Right lobe of liver (tissue), 6 donors: ENCODE results near the gene CARD19. TPM values are rescaled to one million over a fixed set of nuclear protein-coding genes. Genes with fewer than 3 reads are reported as not detected.

Experiments used
- ATAC-seq, 4 donors: fragments of 200-7000 bp; cut with Tn5 transposase; one replicate each; pipeline ENCODE4 v1.9.1; 2020; ENCODE audit warnings: mild to moderate bottlenecking in 4 of 4, moderate library complexity in 4 of 4
- DNase-seq, 3 donors: peaks; one replicate each; pipeline ENCODE4 v3.0.0-alpha.2; 2020
- H3K27ac ChIP-seq, 3 donors: fragments of 200-600 bp; one replicate each; pipeline ENCODE4 v1.8.0; 2022
- H3K27me3 ChIP-seq, 2 donors: fragments of 200-600 bp; one replicate each; pipeline ENCODE4 v1.8.0; 2022
- H3K36me3 ChIP-seq, 4 donors: fragments of 200-600 bp; sonication (generic) in 1 of 4; one replicate each; pipeline versions ENCODE4 v1.5.1 to v1.8.0; 2017 to 2022; ENCODE audit warnings: control low read depth in 1 of 4
- H3K4me1 ChIP-seq, 4 donors: fragments of 200-600 bp; sonication (generic) in 1 of 4; one replicate each; pipeline versions ENCODE4 v1.5.1 to v1.8.0; 2017 to 2022; ENCODE audit warnings: control low read depth in 1 of 4
- H3K4me3 ChIP-seq, 3 donors: fragments of 200-600 bp; one replicate each; pipeline ENCODE4 v1.8.0; 2022
- H3K9me3 ChIP-seq, 4 donors: fragments of 200-600 bp; sonication (generic) in 1 of 4; one replicate each; pipeline versions ENCODE4 v1.5.1 to v1.8.0; 2017 to 2022; ENCODE audit warnings: control low read depth in 1 of 4
- CTCF ChIP-seq, 4 donors: fragments of 200-600 bp in 3 of 4; fragments of 450-650 bp in 1 of 4; IDR thresholded peaks; one replicate each; pipeline versions ENCODE4 v1.5.1 to v1.8.0; 2016 to 2022; ENCODE audit warnings: antibody characterized with exemption in 4 of 4, mild to moderate bottlenecking in 2 of 4
- POLR2A ChIP-seq: fragments of 450-650 bp; IDR thresholded peaks from one replicate; pipeline ENCODE4 v1.6.1; 2017; ENCODE audit warnings: antibody characterized with exemption, mild to moderate bottlenecking
- WGBS: methylation state at CpG from one replicate; pipeline ENCODE4 v1.1.6; 2018; ENCODE audit warnings: low coverage, low lambda C conversion rate; ENCODE audit not compliant: insufficient coverage; ENCODE audit errors: missing lambda C conversion rate; 5-methylcytosine and 5-hydroxymethylcytosine counted together
- intact Hi-C, 2 donors: fragments of 100-400 bp; cut with DNase I; formaldehyde crosslinking; loops; one replicate each; pipeline versions ENCODE4 v1.11.2 to v1.14.1; 2022
- total RNA-seq, 6 experiments: library from RNA; depleted of rRNA in 2 of 6; stranded (reverse); fragments of >200 nt in 2 of 6; fragmentation: NEBNext Ultra II Directional in 3 of 6; extraction: Animal tissue kit (Norgen Biotek cat#: 25700) in 3 of 6; gene quantifications; one replicate each; pipeline versions ENCODE4 v1.1.0 to v1.2.4, GENCODE V29; 2016 to 2023
- donor health status: DM: no; HTN: yes; CAD: no.
- donor health status: DM: no; HTN: no; CAD: no.
- donor health status: DM: no; HTN: no; CAD: no.
- donor health status: DM: no; HTN: yes; CAD: no.
- donor health status: DM: no; HTN: yes; CAD: no.

CARD19 gene
- total RNA-seq, 6 experiments from 2014 or later, result 6.3 to 31.7 (median 12.1) TPM

- no peaks in the 10 kb centered on the region for H3K27me3 ChIP-seq
- no peak for TF ChIP-seq POLR2A
- TF ChIP-seq CTCF (IDR thresholded peaks at IDR 0.05), result no peak
These were observed 36.1 kb upstream of the CARD19 start for GRCh38 chr9:93059715-93060578.

GRCh38 chr9:93060746-93061259, 35.2 kb upstream of the CARD19 start:
- Histone ChIP-seq H3K4me3 (peak overlapping the region in 1 of 3 donors; percentile 1), H3K9me3 (no peaks in the 10 kb centered on the region), H3K27me3 (no peaks in the 10 kb centered on the region), H3K36me3 (no peaks in the 10 kb centered on the region), H3K4me1 (peaks cover 0 to 49% (median 16%) of the 10 kb centered on the region in 4 donors), H3K27ac (peak overlapping the region; percentile 19 to 71 (median 20))
- TF ChIP-seq POLR2A, result peak; percentile 39
- no peak for TF ChIP-seq CTCF (IDR thresholded peaks at IDR 0.05)
- intact Hi-C loops, result no loop called here
- ATAC-seq (peak; percentile 50 to 67 (median 57)), DNase-seq (peak; percentile 79 to 91 (median 82))
- 28% methylated on average over 7 of the region's 8 CpGs for WGBS

More at GRCh38 chr9:93059715-93060578, 36.1 kb upstream of the CARD19 start:
- Histone ChIP-seq H3K9me3 (no peaks in the 10 kb centered on the region), H3K4me1 (peaks cover 0 to 49% (median 16%) of the 10 kb centered on the region in 4 donors), H3K36me3 (no peaks in the 10 kb centered on the region), H3K4me3 (peak overlapping the region; percentile 55 to 79 (median 66)), H3K27ac (peak overlapping the region; percentile 19 to 71 (median 28))
- intact Hi-C loops, result no loop called here
- DNase-seq (peak in 1 of 3 donors; percentile 49), ATAC-seq (no peak)
- 0% methylated on average over 1 of the region's 7 CpGs for WGBS

GRCh38 chr9:93061260-93061751, 34.7 kb upstream of the CARD19 start:
- Histone ChIP-seq H3K9me3 (no peaks in the 10 kb centered on the region), H3K36me3 (no peaks in the 10 kb centered on the region), H3K4me3 (peak overlapping the region in 1 of 3 donors; percentile 6), H3K27ac (peak overlapping the region; percentile 20 to 71 (median 57)), H3K4me1 (peaks cover 0 to 49% (median 16%) of the 10 kb centered on the region in 4 donors), H3K27me3 (no peaks in the 10 kb centered on the region)
- WGBS, result 57% methylated on average over 3 of the region's 4 CpGs
- peak in 2 of 4 donors; percentile 1 to 3 for ATAC-seq
- TF ChIP-seq POLR2A, result no peak
- TF ChIP-seq CTCF (IDR thresholded peaks at IDR 0.05), result no peak
- intact Hi-C loops, result no loop called here
- DNase-seq, result no peak

- peak; percentile 62 to 93 (median 91) for DNase-seq
- ATAC-seq, result peak; percentile 46 to 71 (median 70)
- H3K4me1 ChIP-seq, result peaks cover 0 to 49% (median 16%) of the 10 kb centered on the region in 4 donors
- no peaks in the 10 kb centered on the region for H3K9me3 ChIP-seq
- no peak for TF ChIP-seq POLR2A
- TF ChIP-seq CTCF (IDR thresholded peaks at IDR 0.05), result peak in 2 of 4 donors; percentile 22 to 35
- peak overlapping the region in 1 of 3 donors; percentile 6 for H3K4me3 ChIP-seq
- H3K27me3 ChIP-seq, result no peaks in the 10 kb centered on the region
- H3K27ac ChIP-seq, result peak overlapping the region in 2 of 3 donors; percentile 57 to 71
- no peaks in the 10 kb centered on the region for H3K36me3 ChIP-seq
- 31% methylated on average over 13 of the region's 19 CpGs for WGBS
- intact Hi-C loops, result no loop called here
These were observed 33.9 kb upstream of the CARD19 start for GRCh38 chr9:93061791-93062763.
